Measurements from ENCODE around the gene GNAI2.
A peak's percentile ranks its signal among the peaks of the same experiment; 100 is the strongest.
"Not testable (repeated sequence)": the region's sequence is repeated elsewhere in the genome, so short reads cannot be mapped to it uniquely, and the experiment has no call there.

GNAI2 gene

GRCh38 chr3:50266836-50267235 is 30.8 kb downstream of the GNAI2 start:
- DNase-seq: no peak

GRCh38 chr3:50267280-50267913 is 31.4 kb downstream of the GNAI2 start:
- no peak for DNase-seq

GRCh38 chr3:50268276-50268675 is 32.3 kb downstream of the GNAI2 start:
- no peak for DNase-seq

- DNase-seq: no peak
Observed at GRCh38 chr3:50268703-50269451, 32.9 kb downstream of the GNAI2 start, which contains the start of gene SEMA3B. Gene SEMA3B, plus strand, starts transcription at chr3:50269147. Its CDS starts 94 bp downstream, at chr3:50269241.

GRCh38 chr3:50269460-50269859 is 33.5 kb downstream of the GNAI2 start:
- no peak for DNase-seq

GRCh38 chr3:50269977-50270413 is 34.0 kb downstream of the GNAI2 start:
- no peak for DNase-seq

GRCh38 chr3:50270422-50271224 is 34.6 kb downstream of the GNAI2 start:
- no peak for DNase-seq

- DNase-seq: no peak
Observed at GRCh38 chr3:50271314-50271936, 35.4 kb downstream of the GNAI2 start.

GRCh38 chr3:50272538-50272910 is 36.5 kb downstream of the GNAI2 start:
- DNase-seq: not testable (repeated sequence)

- DNase-seq: peak in 1 of 2 experiments; percentile 43
Observed at GRCh38 chr3:50272911-50273688, 37.1 kb downstream of the GNAI2 start.

- DNase-seq: no peak
Observed at GRCh38 chr3:50273689-50274065, 37.7 kb downstream of the GNAI2 start.

GRCh38 chr3:50274371-50275104 is 38.5 kb downstream of the GNAI2 start:
- DNase-seq: peak; percentile 27 to 56

- DNase-seq: no peak
Observed at GRCh38 chr3:50275141-50275995, 39.4 kb downstream of the GNAI2 start.

- DNase-seq: no peak
Observed at GRCh38 chr3:50275996-50276761, 40.2 kb downstream of the GNAI2 start.

GRCh38 chr3:50276762-50277101 is 40.7 kb downstream of the GNAI2 start:
- DNase-seq: no peak

- DNase-seq: no peak
Observed at GRCh38 chr3:50278123-50278879, 42.3 kb downstream of the GNAI2 start.

GRCh38 chr3:50278880-50279224 is 42.8 kb downstream of the GNAI2 start, which contains the start of gene LSMEM2:
Gene LSMEM2, plus strand, starts transcription at chr3:50279087. Its CDS starts 27 bp downstream, at chr3:50279114.
- no peak for DNase-seq

- DNase-seq: no peak
Observed at GRCh38 chr3:50279255-50280016, 43.4 kb downstream of the GNAI2 start.
